Astrocyte (in vitro differentiated cells and primary cell): ENCODE measurements around the gene SIX3.

Source experiments
- CTCF ChIP-seq: IDR thresholded peaks from 2 replicates; pipeline ENCODE4 v1.5.1; 2011; ENCODE audit warnings: low read depth, mild to moderate bottlenecking, inconsistent platforms, low read length, moderate library complexity; ENCODE audit not compliant: insufficient read depth
- EZH2 ChIP-seq: IDR thresholded peaks from 2 replicates; pipeline ENCODE4 v1.6.1; 2012; ENCODE audit warnings: mild to moderate bottlenecking, low read length, inconsistent platforms; ENCODE audit not compliant: insufficient read depth

- TF ChIP-seq CTCF, result no peak
- TF ChIP-seq EZH2, result no peak
Measured at GRCh38 chr2:44965684-44966083, 24.2 kb downstream of the SIX3 start.
